Activated CD8-positive, alpha-beta T cell treated with anti-CD3 and anti-CD28 coated beads for 36 hours (primary cell): ENCODE data around the gene PCSK5. TPM values are rescaled to one million over a fixed set of nuclear protein-coding genes. Genes with fewer than 3 reads are reported as not detected.

Source experiments
- ATAC-seq: fragments of 200-7000 bp; cut with Tn5 transposase; one replicate; pipeline ENCODE4 v1.10.0; 2021; ENCODE audit warnings: mild to moderate bottlenecking, moderate library complexity
- CTCF ChIA-PET: fragments of 350-600 bp; sonication (Branson Sonifier 250); formaldehyde crosslinking; loops from one replicate; lab custom pipeline; 2021; ENCODE audit warnings: antibody characterized with exemption; lab: Charles Lee
- POLR2A ChIA-PET: fragments of 350-600 bp; sonication (Branson Sonifier 250); formaldehyde crosslinking; loops from one replicate; lab custom pipeline; 2021; ENCODE audit warnings: antibody characterized with exemption; lab: Charles Lee
- DNase-seq: peaks from one replicate; pipeline ENCODE4 v3.0.0-alpha.2; 2020
- H3K27ac Mint-ChIP-seq: one replicate; pipeline ENCODE4 v1.8.0; 2021; ENCODE audit warnings: mild to moderate bottlenecking, mixed read lengths
- H3K27me3 Mint-ChIP-seq: one replicate; pipeline ENCODE4 v1.8.0; 2021; ENCODE audit warnings: mixed read lengths
- H3K36me3 Mint-ChIP-seq: one replicate; pipeline ENCODE4 v1.8.0; 2021; ENCODE audit warnings: low read depth, mixed read lengths
- H3K4me1 Mint-ChIP-seq: one replicate; pipeline ENCODE4 v1.8.0; 2021; ENCODE audit warnings: low read depth, mixed read lengths
- H3K4me3 Mint-ChIP-seq: one replicate; pipeline ENCODE4 v1.8.0; 2021; ENCODE audit warnings: mild to moderate bottlenecking, moderate library complexity, mixed read lengths
- H3K9me3 Mint-ChIP-seq: one replicate; pipeline ENCODE4 v1.8.0; 2021; ENCODE audit warnings: mixed read lengths
- intact Hi-C: fragments of 100-400 bp; cut with micrococcal nuclease; formaldehyde crosslinking; loops from one replicate; pipeline ENCODE4 v1.10.0; 2022
- total RNA-seq, 2 experiments: library from RNA; stranded (reverse); gene quantifications; one replicate each; pipeline ENCODE4 v1.2.3, GENCODE V29; 2021
- TF ChIP-seq, protein P1 (sequence below): fragments of 200-600 bp; IDR thresholded peaks from one replicate; pipeline ENCODE4 v1.8.0; 2022; ENCODE audit warnings: antibody characterized with exemption, mild to moderate bottlenecking

The PCSK5 gene
- total RNA-seq, 2 experiments from 2014 or later = 4.7 to 5.2 TPM

DNA sequence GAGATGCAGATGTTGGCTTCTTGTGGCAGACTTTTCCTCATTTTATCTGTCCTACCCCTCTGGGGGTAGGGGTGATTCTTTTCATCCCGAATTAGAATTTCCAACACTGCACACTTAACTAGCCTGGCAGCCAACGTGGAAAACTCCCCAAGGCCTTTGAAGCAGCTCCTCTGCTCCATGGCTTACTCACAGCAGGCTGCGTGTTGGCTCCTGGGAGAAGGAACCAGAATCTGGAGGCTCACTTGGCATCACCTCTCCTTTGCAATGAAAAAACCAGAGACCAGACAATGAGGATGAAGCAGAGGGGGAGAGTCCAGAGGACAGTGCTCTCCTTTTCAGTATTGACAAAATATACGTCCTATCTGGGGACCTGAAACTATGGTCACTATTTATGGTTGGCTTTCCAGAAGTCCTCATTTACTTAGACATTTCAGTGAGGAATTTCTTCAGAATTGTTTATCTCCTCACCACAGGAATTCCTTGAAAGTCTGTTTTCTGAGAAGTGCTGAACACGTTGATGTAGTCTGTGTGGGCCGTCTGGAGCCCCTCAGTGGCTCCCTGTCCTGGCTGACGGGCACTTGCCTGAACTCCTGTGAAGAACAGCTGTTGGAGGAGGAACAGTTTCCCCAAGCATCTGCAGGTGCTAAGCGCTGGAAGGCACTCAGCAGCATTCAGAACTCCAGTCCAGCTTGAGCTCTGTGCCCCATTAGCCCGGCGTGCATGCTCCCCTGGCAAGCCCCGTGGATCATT, 272.5 kb downstream of the PCSK5 start:
- intact Hi-C loops = loop anchor here (10.0 kb wide), 1 partner anchor 58 kb away; no protein-coding TSS in a partner anchor
- Mint-ChIP-seq H3K4me1 (peaks cover 5% of the 10 kb centered on the region), H3K9me3 (no peaks in the 10 kb centered on the region), H3K27ac (no peak overlapping the region), H3K4me3 (no peak overlapping the region), H3K36me3 (peaks cover 9% of the 10 kb centered on the region), H3K27me3 (no peaks in the 10 kb centered on the region)
- TF ChIP-seq, protein P1, sequence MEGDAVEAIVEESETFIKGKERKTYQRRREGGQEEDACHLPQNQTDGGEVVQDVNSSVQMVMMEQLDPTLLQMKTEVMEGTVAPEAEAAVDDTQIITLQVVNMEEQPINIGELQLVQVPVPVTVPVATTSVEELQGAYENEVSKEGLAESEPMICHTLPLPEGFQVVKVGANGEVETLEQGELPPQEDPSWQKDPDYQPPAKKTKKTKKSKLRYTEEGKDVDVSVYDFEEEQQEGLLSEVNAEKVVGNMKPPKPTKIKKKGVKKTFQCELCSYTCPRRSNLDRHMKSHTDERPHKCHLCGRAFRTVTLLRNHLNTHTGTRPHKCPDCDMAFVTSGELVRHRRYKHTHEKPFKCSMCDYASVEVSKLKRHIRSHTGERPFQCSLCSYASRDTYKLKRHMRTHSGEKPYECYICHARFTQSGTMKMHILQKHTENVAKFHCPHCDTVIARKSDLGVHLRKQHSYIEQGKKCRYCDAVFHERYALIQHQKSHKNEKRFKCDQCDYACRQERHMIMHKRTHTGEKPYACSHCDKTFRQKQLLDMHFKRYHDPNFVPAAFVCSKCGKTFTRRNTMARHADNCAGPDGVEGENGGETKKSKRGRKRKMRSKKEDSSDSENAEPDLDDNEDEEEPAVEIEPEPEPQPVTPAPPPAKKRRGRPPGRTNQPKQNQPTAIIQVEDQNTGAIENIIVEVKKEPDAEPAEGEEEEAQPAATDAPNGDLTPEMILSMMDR = no peak
- POLR2A ChIA-PET = no interaction called here
- no peak for DNase-seq
- CTCF ChIA-PET = no interaction called here
- ATAC-seq = no peak

- H3K4me3 Mint-ChIP-seq = no peak overlapping the region
These were observed 276.1 kb downstream of the PCSK5 start for GRCh38 chr9:76166526-76166925.

DNA sequence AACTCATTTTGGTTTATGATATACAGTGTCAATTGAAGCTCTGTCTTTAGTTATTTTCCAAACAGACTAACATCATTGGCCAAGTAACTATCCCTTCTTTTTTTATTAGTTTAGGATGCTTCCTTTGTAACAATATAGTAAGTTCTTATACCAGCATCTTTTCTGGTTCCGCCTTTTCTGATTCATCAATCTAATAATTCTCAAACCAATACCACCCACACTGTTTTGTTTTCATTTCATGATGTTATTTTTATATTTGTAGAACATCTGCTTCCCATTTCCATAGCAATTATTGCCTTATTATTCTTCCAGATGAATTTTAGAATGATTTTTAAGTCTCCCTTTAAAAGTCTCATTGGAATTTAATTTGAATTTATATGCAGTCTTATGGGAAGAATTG, 285.7 kb downstream of the PCSK5 start:
- CTCF ChIA-PET = no interaction called here
- intact Hi-C loops = no loop called here
- Mint-ChIP-seq H3K4me1 (peaks cover 10% of the 10 kb centered on the region), H3K9me3 (no peaks in the 10 kb centered on the region), H3K4me3 (no peak overlapping the region), H3K36me3 (peaks cover 4% of the 10 kb centered on the region), H3K27ac (no peak overlapping the region), H3K27me3 (no peaks in the 10 kb centered on the region)
- POLR2A ChIA-PET = interaction anchor here (0.8 kb wide), 1 partner anchor 72 kb away, joined by 3 read pairs; no protein-coding TSS in a partner anchor
- TF ChIP-seq, protein P1 = no peak
- DNase-seq (no peak), ATAC-seq (no peak)

More at GRCh38 chr9:76166526-76166925, 276.1 kb downstream of the PCSK5 start:
- H3K4me1 Mint-ChIP-seq = peaks cover 5% of the 10 kb centered on the region
- H3K27me3 Mint-ChIP-seq = no peaks in the 10 kb centered on the region
- intact Hi-C loops = loop anchor here (10.0 kb wide), 1 partner anchor 62 kb away; no protein-coding TSS in a partner anchor
- no peaks in the 10 kb centered on the region for H3K9me3 Mint-ChIP-seq
- POLR2A ChIA-PET = no interaction called here
- ATAC-seq = no peak
- no peak for DNase-seq
- H3K27ac Mint-ChIP-seq = no peak overlapping the region
- TF ChIP-seq, protein P1 = no peak
- CTCF ChIA-PET = interaction anchor here (1.2 kb wide), 1 partner anchor 138 kb away, joined by 3 read pairs; no protein-coding TSS in a partner anchor
- peaks cover 5% of the 10 kb centered on the region for H3K36me3 Mint-ChIP-seq

DNA sequence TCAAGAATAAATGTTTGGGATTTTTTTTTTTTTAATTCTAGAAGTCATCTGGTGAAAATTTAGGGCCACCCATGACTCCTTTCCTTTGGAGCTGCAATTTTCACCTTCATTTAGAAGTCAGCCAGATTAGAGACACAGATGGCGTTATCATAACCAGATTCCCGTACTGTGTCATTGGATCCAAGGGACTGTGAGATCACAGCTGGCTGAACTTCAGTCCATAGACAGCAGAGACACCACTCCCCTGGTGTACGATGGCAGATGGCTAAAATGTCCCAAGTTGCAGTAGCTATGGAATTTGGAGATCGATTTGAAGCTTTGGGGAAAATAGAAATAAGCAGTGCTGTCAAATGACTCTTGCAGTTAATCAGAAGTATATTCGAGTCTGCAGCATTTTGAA, 287.5 kb downstream of the PCSK5 start:
- ChIA-PET CTCF (no interaction called here), POLR2A (no interaction called here)
- ATAC-seq (no peak), DNase-seq (no peak)
- intact Hi-C loops = no loop called here
- Mint-ChIP-seq H3K27ac (no peak overlapping the region), H3K27me3 (no peaks in the 10 kb centered on the region), H3K4me3 (no peak overlapping the region), H3K36me3 (peaks cover 9% of the 10 kb centered on the region), H3K4me1 (peaks cover 15% of the 10 kb centered on the region), H3K9me3 (no peaks in the 10 kb centered on the region)
- TF ChIP-seq, protein P1 = no peak

DNA sequence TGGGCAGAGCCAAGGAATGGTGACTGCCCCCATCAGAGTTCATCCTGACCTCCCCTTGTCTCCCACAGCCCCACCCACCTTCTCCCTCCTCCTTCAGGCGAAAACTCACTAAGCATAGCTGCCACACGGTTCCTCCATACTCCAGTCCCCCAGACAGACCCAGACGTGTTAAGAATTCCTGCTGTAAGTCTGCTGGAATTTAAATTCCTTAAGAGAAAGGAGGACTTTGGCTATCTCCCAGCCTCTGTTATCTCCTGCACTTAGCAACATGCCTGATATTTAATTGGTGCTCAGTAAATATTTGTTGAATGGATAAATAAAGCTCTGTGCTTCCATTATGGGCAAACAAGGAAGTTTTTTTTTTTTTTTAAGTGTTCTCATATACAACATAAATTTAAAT, 290.1 kb downstream of the PCSK5 start:
- Mint-ChIP-seq H3K36me3 (peaks cover 11% of the 10 kb centered on the region), H3K27me3 (no peaks in the 10 kb centered on the region), H3K4me1 (peaks cover 15% of the 10 kb centered on the region), H3K4me3 (no peak overlapping the region), H3K9me3 (no peaks in the 10 kb centered on the region), H3K27ac (no peak overlapping the region)
- no peak for ATAC-seq
- no peak for DNase-seq
- TF ChIP-seq, protein P1 = no peak
- ChIA-PET POLR2A (no interaction called here), CTCF (interaction anchor here (1.0 kb wide), 1 partner anchor 290 kb away, joined by 4 read pairs; the partner anchor contains the start of gene PCSK5)
- intact Hi-C loops = no loop called here
